Measurements from ENCODE around the gene CKS1B. TPM values are rescaled to one million over a fixed set of nuclear protein-coding genes. Genes with fewer than 3 reads are reported as not detected.
"Not testable (repeated sequence)": the region's sequence is repeated elsewhere in the genome, so short reads cannot be mapped to it uniquely, and the experiment has no call there.

CKS1B gene
- total RNA-seq, 1 experiment from 2014 or later: 295 TPM

GRCh38 chr1:154974808-154975408 lies 427 bp downstream of the CKS1B start:
- peaks cover 29% of the 10 kb centered on the region for H3K36me3 ChIP-seq (ENCODE audit: insufficient read depth, low read length, poor library complexity, severe bottlenecking)
- peak overlapping the region; percentile 59 for H3K4me3 ChIP-seq (ENCODE audit: low read depth, low read length, poor library complexity, severe bottlenecking)
- peak overlapping the region; percentile 96 for H3K27ac ChIP-seq (ENCODE audit: low read depth, low read length, poor library complexity, severe bottlenecking)
- H3K9me3 ChIP-seq (ENCODE audit: low read depth, low read length, poor library complexity, severe bottlenecking): no peaks in the 10 kb centered on the region
- POLR2A ChIA-PET (ENCODE audit: low non-redundant PET): no interaction called here
- DNase-seq (ENCODE audit: low spot score): peak; percentile 98
- peaks cover 46% of the 10 kb centered on the region for H3K4me1 ChIP-seq (ENCODE audit: insufficient read depth, low read length, poor library complexity, severe bottlenecking)
- BruUV-seq (replicated peaks): TSS peak; percentile 67
- CTCF ChIA-PET: no interaction called here
- no peaks in the 10 kb centered on the region for H3K27me3 ChIP-seq (replicated peaks; ENCODE audit: insufficient read depth, low read depth, low read length, poor library complexity)
- intact Hi-C loops (cut with micrococcal nuclease; ENCODE audit: unreplicated experiment): no loop called here
- TF ChIP-seq, protein P1, sequence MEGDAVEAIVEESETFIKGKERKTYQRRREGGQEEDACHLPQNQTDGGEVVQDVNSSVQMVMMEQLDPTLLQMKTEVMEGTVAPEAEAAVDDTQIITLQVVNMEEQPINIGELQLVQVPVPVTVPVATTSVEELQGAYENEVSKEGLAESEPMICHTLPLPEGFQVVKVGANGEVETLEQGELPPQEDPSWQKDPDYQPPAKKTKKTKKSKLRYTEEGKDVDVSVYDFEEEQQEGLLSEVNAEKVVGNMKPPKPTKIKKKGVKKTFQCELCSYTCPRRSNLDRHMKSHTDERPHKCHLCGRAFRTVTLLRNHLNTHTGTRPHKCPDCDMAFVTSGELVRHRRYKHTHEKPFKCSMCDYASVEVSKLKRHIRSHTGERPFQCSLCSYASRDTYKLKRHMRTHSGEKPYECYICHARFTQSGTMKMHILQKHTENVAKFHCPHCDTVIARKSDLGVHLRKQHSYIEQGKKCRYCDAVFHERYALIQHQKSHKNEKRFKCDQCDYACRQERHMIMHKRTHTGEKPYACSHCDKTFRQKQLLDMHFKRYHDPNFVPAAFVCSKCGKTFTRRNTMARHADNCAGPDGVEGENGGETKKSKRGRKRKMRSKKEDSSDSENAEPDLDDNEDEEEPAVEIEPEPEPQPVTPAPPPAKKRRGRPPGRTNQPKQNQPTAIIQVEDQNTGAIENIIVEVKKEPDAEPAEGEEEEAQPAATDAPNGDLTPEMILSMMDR (conservative IDR thresholded peaks at IDR 0.05; ENCODE audit: low read depth, low read length): no peak
- TF ChIP-seq EZH2 (IDR thresholded peaks at IDR 0.05; ENCODE audit: borderline replicate concordance, low read depth, low read length, poor library complexity, severe bottlenecking): no peak

- no TSS peak for BruUV-seq (replicated peaks)
- no peak for DNase-seq (ENCODE audit: low spot score)
- Histone ChIP-seq H3K36me3 (ENCODE audit: insufficient read depth, low read length, poor library complexity, severe bottlenecking) (peaks cover 29% of the 10 kb centered on the region), H3K27ac (ENCODE audit: low read depth, low read length, poor library complexity, severe bottlenecking) (peak overlapping the region; percentile 96), H3K4me1 (ENCODE audit: insufficient read depth, low read length, poor library complexity, severe bottlenecking) (peaks cover 46% of the 10 kb centered on the region), H3K9me3 (ENCODE audit: low read depth, low read length, poor library complexity, severe bottlenecking) (no peaks in the 10 kb centered on the region), H3K27me3 (replicated peaks; ENCODE audit: insufficient read depth, low read depth, low read length, poor library complexity) (no peaks in the 10 kb centered on the region), H3K4me3 (ENCODE audit: low read depth, low read length, poor library complexity, severe bottlenecking) (peak overlapping the region; percentile 59)
- TF ChIP-seq, protein P1 (conservative IDR thresholded peaks at IDR 0.05; ENCODE audit: low read depth, low read length): no peak
- TF ChIP-seq EZH2 (IDR thresholded peaks at IDR 0.05; ENCODE audit: borderline replicate concordance, low read depth, low read length, poor library complexity, severe bottlenecking): no peak
- ChIA-PET POLR2A (ENCODE audit: low non-redundant PET) (no interaction called here), CTCF (no interaction called here)
- intact Hi-C loops (cut with micrococcal nuclease; ENCODE audit: unreplicated experiment): no loop called here
Observed at GRCh38 chr1:154975409-154976059, 1.1 kb downstream of the CKS1B start.

DNA sequence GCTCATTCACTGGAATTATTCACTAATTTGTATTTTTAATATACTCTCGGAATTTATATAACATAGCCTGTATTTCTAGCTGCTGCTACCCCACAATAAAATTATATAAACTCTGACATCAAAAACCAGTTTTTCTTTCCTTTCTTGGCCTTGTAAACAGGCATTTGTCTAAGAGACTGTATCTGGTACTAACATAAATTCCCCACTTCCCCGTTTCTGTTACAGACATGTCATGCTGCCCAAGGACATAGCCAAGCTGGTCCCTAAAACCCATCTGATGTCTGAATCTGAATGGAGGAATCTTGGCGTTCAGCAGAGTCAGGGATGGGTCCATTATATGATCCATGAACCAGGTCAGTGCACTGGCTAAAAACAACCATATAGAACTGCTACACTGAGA lies 3.3 kb downstream of the CKS1B start:
- H3K27me3 ChIP-seq (replicated peaks; ENCODE audit: insufficient read depth, low read depth, low read length, poor library complexity); H3K9me3 ChIP-seq (ENCODE audit: low read depth, low read length, poor library complexity, severe bottlenecking); H3K4me3 ChIP-seq (ENCODE audit: low read depth, low read length, poor library complexity, severe bottlenecking); POLR2A ChIA-PET (ENCODE audit: low non-redundant PET); CTCF ChIA-PET; BruUV-seq (replicated peaks); intact Hi-C loops (cut with micrococcal nuclease; ENCODE audit: unreplicated experiment); DNase-seq (ENCODE audit: low spot score): not testable (repeated sequence)
- Histone ChIP-seq H3K27ac (ENCODE audit: low read depth, low read length, poor library complexity, severe bottlenecking) (peak overlapping the region; percentile 96), H3K36me3 (ENCODE audit: insufficient read depth, low read length, poor library complexity, severe bottlenecking) (peaks cover 37% of the 10 kb centered on the region), H3K4me1 (ENCODE audit: insufficient read depth, low read length, poor library complexity, severe bottlenecking) (peaks cover 32% of the 10 kb centered on the region)

DNA sequence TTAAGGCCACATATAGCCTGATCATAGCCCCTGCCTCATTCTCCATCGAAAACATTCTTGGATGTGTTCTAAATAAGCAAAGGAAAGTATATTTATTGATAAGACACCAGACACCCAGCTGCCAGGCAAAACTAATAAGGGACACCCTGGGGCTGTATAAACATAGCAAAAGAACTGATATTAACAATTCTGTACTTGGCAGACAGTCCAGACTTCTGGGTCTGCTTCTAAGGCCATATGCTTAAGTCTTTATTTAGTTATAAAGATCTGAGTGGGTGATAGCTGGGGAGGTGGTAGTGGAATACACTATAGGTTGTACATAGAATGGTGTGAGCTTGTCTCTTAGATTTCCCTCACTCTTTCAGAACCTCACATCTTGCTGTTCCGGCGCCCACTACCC lies 3.9 kb downstream of the CKS1B start:
- Histone ChIP-seq H3K4me3 (ENCODE audit: low read depth, low read length, poor library complexity, severe bottlenecking) (no peak overlapping the region), H3K27me3 (replicated peaks; ENCODE audit: insufficient read depth, low read depth, low read length, poor library complexity) (no peaks in the 10 kb centered on the region), H3K36me3 (ENCODE audit: insufficient read depth, low read length, poor library complexity, severe bottlenecking) (peaks cover 37% of the 10 kb centered on the region), H3K27ac (ENCODE audit: low read depth, low read length, poor library complexity, severe bottlenecking) (peak overlapping the region; percentile 96), H3K4me1 (ENCODE audit: insufficient read depth, low read length, poor library complexity, severe bottlenecking) (peaks cover 26% of the 10 kb centered on the region), H3K9me3 (ENCODE audit: low read depth, low read length, poor library complexity, severe bottlenecking) (no peaks in the 10 kb centered on the region)
- no peak for TF ChIP-seq EZH2 (IDR thresholded peaks at IDR 0.05; ENCODE audit: borderline replicate concordance, low read depth, low read length, poor library complexity, severe bottlenecking)
- TF ChIP-seq, protein P1 (conservative IDR thresholded peaks at IDR 0.05; ENCODE audit: low read depth, low read length): no peak
- intact Hi-C loops (cut with micrococcal nuclease; ENCODE audit: unreplicated experiment): no loop called here
- no peak for DNase-seq (ENCODE audit: low spot score)
- no TSS peak for BruUV-seq (replicated peaks)
- ChIA-PET POLR2A (ENCODE audit: low non-redundant PET) (no interaction called here), CTCF (no interaction called here)
